Dedifferentiated amniotic fluid mesenchymal stem cell (primary cell): ENCODE results near the gene RPS6KB1.
"Not testable (repeated sequence)": the region's sequence is repeated elsewhere in the genome, so short reads cannot be mapped to it uniquely, and the experiment has no call there.

ENCODE experiments used
- DNase-seq: peaks from one replicate; pipeline ENCODE4 v3.0.0-alpha.2; 2016; ENCODE audit errors: extremely low spot score

RPS6KB1 gene

DNA sequence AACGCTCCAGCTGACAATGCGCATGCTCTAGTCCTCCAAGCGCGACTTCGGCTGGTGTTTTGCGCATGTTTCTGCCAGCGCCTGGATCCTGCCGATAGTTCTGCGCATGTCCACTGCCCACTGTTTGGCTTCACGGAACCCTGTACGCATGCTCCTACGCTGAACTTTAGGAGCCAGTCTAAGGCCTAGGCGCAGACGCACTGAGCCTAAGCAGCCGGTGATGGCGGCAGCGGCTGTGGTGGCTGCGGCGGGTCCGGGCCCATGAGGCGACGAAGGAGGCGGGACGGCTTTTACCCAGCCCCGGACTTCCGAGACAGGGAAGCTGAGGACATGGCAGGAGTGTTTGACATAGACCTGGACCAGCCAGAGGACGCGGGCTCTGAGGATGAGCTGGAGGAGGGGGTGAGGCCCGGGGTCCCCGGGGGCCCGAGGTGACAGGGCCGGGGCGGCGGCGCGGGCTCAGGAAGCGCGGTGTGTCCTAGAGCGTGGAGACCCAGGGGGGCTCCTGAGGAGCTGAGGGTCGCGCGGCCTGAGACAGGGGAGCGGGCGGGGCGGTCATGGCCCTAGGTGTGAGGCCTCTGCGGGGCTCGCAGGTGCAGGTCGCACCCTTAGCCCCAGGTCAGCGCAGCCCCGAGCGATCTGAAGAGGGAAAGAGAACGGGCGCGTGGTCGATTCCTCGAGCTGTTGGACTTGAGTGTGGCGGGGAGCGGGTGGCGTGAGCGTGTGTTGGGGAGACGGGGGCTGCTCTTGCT is at the start of gene RPS6KB1, which contains the start of gene TUBD1:
Gene RPS6KB1, plus strand, starts transcription at position 198 of the 752 bp plus-strand sequence. Its CDS starts 64 bp downstream, at position 262.
Gene TUBD1, minus strand, starts transcription at position 20 of the 752 bp plus-strand sequence. CDS start 1,941 bp downstream, outside the sequence.
- peak; percentile 99 for DNase-seq

DNA sequence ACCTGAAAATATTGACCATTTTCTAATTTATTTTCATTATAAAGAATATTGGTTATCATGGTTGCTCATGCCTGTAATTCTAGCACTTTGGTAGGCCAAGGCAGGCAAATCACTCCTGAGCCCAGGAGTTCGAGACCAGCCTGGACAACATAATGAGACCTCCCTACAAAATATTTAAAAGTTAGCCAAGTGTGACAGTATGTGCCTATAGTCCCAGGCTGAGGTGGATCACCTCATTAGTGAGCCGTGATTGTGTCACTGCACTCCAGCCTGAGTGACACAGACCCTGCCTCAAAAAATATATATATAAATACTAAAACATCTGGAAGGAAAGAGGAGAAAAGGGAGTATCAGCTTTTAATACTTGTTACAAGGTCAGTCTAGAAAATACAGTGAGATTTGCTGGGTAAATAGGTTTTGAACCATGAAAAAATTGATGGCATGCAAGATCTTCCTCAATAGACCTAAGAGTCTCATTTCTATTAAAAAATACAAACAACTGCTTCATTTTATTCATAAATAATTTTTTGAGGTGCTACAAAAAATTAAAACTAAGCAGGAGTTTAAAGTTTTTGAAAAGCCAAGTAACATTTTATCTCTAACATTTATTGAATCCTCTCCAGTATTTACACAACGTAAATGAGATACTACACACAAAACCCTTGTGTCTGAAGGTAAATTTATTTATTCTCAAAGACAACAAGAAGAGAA is 47.9 kb upstream of the RPS6KB1 start:
- no peak for DNase-seq

DNA sequence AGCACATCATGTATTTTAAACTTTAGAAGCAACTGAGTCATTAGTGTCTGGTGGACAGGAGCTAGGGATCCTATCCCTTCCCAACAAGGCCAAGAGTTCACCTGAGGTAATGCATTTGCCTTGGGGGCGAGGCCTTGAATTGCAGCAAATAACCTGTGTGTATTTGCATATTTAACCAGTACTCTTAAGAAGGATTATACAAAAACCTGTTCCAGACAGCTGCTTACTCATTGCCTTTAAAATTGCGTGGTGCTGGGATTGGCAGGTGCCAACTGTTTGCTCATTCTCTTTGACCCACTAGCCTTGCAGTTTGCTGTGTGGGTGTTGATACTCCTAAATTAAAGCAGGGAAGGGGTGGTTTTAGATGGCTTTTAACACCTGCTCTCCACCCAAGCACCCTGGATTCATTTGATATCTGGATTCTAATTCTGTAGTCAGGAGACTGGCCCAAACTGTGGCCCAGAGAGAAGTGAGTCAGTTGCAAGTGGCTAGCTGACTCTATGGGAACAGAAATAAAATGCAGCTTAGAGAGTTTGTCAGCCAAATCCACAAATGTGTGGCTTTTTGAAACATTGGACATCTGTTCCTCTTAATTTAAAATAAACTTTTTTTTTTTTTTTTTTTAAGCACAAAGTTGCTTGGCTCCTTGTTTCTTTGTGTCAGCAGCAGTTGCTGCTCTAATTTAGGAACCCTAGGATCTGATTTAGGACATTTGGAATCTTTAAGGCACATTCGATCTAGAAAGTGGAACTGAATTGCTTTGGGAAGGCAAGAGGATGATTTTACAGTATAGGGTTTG is 47.1 kb upstream of the RPS6KB1 start:
- peak; percentile 60 for DNase-seq

DNA sequence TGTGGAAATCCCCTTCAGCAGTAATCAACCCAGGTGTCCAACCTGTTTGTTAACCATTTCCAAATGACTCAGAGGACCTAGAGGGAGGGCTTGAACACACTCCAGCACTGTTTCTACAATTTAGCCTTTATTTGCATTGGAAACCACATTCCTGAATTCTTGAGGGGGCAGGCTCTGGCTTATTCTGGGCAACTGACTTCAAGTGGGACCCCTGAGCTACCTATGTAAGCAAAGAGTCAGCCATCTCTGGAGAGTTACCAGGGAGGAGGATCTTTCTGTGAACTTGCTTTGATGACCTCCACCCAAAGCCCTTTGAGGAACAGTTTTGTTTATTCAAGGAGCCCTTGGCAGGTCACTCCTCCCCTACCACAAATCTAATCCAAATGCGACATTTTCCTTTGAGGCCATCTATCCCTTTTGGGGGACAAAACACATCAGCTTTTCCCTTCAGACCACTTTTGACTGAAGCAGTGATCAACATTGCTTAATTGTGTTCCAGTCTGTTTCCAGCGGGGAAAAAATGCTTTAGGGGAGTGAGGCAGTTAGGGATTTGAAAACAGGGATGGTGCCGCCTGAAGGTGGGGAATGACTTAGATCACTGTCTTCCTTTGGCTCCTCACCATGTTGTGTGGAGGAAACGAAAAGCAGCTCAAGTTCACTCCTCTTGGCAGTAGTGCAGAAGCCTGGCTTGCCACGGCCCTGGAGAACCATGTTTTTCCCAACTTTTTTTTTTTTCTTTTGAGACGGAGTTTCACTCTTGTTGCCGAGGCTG is 46.3 kb upstream of the RPS6KB1 start:
- no peak for DNase-seq

DNA sequence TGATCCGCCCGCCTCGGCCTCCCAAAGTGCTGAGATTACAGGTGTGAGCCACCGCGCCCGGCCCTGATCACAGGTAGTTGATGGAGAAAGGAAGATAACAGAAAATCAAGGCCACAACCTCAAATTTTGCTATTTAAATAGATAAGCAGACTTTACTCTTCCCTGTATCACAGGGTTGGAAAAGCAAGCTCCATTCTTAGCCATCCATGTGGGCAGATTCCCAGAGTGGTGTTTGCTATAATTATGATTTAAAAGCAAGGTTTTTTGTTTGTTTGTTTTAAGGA is 44.6 kb upstream of the RPS6KB1 start:
- DNase-seq: no peak

DNA sequence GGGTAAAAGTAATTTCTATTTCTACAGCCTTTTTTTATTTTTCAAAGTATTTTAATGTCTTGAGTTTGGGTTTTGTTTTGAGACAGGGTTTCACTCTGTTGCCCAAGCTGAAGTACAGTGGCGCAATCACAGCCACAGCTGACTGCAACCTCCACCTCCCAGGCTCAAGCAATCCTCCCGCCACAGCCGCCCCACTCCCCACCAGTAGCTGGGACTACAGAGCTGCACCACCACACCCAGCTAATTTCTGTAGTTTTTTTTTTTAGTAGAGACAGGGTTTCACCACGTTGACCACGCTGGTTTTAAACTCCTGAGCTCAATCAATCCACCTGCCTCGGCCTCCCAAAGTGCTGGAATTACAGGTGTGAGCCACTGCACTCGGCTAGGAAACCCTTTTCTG is 44.1 kb upstream of the RPS6KB1 start:
- no peak for DNase-seq

DNA sequence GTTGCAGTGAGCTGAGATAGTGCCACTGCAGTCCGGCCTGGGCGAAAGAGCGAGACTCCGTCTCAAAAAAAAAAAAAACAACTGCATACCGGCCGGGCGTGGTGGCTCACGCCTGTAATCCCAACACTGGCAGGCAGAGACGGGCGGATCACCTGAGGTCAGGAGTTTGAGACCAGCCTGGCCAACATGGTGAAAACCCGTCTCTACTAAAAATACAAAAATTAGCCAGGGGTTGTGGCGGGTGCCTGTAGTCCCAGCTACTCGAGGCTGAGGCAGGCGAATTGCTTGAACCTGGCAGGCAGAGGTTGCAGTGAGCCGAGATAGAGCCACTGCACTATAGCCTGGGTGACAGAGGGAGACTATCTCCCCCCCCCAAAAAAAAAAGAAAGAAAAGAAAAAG is 42.6 kb upstream of the RPS6KB1 start:
- not testable (repeated sequence) for DNase-seq

DNA sequence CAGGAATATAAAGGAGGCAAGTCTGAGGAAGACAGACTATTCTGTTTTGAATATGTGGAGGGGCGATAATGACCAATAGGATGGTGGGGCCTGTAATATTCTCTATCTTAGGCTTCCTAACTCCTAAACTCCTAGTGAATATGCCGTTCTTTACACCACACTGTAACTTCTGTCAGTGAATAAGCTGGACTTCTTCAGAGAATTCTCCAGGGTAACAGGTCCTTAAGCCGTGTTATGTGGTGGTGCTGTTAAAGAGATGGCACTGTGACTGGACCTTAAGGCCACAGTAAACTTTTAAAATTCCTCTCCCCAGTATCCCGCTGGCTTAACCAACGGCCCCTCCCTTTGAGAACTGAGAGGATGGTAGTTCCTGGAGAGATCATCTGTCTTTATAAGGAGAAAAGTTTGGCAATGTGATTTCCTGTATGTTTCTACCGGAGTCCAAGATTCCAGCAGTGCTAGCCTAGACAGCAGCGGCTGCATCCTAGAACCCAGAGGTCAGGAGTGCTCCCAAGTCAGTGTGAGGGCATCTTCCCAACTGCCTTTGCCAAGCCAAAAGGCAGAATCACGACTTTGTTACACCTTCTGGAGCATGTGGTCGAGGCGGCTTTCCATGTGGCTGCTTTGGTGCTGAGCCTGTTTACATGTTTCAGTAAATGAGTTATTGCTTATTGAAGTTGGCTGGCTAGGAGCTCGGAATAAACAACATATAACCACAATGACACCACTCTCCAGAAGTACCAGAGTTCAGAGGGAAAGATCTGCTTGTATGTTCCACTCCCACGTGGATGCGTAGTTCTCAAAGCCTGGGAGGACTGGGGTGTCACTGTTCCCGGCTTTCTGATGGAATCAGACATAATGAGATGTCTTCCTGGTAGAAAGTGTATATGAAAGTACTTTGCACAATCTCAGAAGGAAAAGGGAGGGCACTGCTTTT is 41.2 kb upstream of the RPS6KB1 start:
- DNase-seq: no peak

DNA sequence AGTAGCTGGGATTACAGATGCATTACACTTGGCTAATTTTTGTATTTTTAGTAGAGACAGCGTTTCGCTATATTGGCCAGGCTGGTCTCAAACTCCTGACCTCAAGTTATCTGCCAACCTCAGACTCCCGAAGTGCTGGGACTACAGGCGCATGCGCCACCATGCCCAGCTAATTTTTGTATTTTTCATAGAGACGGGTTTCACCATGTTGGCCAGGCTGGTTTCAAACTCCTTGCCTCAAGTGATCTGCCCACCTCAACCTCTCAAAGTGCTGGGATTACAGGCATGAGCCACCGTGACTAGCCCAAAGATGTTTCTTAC is 40.1 kb upstream of the RPS6KB1 start:
- DNase-seq: not testable (repeated sequence)

DNA sequence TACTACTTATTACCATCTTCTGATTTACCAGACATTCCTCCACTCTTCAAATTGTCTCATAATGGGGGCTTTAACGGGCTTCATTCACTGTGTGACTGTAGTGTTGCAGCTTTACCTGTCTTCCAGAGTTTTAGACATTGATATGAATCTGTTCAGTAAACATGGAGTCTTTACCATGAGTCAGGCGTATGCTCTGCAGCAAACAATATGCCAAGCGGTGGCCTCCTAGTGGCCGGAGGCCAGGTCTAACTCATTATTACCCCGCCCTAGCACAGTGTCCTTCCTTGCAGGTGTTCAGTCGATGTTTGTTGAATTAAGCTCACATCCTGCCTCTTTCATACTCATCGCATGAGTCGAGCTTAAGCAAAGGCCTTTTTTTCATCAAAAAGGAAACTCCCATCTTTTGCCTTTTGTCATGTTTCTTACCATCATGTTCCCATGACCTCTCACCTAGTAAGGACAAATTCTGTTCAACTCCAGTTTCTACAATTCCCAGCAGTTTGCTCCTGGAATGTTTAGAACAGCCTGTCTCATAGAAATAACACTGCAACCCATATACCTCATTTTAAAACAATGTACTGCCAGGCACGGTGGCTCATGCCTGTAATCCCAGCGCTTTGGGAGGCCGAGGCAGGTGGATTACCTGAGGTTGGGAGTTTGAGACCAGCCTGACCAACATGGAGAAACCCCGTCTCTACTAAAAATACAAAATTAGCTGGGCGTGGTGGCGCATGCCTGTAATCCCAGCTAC is 39.6 kb upstream of the RPS6KB1 start:
- peak; percentile 60 for DNase-seq

DNA sequence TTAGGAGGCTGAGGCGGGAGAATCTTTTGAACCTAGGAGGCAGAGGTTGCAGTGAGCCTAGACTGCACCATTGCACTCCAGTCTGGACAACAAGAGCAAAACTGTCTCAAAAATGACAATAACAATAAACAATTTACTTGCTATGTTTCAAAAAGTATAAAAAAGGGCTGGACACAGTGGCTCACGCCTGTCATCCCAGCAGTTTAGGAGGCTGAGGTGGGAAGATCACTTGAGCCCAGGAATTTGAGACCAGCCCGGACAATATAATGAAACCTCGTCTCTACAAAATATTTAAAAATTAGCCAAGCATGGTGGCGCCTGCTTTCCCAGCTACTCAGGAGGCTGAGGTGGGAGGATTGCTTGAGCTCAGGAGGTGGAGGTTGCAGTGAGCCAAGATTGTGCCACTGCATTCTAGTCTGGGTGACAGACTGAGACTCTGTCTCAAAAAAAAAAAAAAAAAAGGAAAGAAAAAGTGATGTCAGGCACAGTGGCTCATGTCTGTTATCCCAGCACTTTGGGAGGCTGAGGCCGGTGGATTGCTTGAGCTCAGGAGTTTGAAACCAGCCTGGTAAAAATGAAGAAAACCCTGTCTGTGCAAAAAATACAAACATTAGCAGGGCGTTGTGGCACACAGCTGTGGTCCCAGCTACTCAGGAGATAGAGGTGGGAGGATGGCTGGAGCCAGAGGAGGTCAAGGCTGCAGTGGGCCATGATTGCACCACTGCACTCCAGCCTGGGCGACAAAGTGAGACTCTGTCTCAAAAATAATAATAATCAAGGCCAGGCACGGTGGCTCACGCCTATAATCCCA is 38.8 kb upstream of the RPS6KB1 start:
- not testable (repeated sequence) for DNase-seq

DNA sequence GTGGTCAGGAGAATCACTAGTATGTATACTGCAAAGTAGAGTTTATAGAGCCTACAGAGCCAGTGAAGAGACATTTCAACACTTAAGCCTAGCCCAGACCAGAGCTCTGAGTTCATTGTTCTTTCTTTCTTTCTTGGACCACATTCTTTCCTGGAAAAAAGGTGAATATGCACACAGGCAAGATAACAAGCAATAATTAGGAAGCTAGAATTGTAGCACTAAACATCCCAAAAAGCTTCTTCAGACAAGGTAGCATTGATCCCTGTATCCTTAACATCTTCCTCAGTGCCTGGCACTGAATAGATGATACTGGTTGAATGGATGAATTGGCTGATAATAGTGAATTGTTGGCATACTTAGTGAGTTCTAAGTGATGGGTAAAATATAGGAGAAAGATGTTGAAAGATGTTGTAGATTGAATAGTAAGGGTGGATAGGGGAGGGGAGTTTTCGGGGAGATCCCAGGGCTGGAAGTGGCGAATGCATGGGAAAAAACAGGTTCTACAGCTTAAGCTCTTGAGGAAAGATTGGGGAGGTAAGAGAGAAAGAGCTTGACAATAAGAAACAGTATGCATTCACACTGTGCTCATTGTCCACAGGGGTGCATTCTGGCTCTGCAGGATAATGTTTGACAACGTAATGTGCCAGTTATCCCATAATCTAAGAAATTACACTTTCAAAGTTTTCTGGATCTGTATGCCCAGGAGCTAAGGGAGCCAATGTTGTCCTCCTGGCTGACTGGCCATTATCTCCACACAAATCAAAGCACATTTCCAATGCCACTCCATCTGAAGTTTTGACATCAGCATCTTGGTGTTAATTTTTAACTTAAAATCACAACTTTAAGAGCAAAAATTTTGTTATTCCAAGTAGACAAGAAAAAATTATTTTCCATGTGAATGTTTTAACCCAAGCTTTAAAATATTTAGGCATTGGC is 35.8 kb upstream of the RPS6KB1 start:
- DNase-seq: no peak

DNA sequence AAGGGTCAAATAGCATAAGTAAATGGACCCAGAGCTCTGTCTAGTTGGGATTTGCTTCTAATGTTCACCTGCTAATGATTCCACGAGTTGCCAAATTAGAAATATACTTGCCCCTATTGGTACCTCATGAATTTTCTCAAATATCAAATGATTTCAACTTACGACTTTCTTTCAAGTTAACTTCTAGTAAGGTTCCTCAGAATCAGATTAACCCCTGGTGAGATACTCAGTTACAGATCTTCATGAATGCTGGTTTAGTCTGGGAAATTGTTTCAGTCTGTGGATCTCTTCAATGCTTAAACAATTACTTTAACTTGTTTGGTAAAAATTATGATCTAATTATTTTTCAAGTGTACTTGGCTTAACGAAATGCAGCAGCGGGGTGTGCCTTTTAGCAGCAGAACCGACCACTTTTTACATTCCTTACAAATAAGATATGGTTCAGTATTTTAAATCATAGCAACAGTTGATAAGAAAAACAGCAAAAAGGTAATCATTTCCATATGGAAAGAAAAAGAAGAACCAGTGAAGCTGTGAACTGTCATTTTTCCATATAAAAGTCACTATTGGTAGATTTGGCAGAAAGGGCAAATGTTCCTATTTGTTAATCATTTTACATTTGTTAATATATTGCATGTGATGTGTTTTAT is 34.6 kb upstream of the RPS6KB1 start:
- no peak for DNase-seq

DNA sequence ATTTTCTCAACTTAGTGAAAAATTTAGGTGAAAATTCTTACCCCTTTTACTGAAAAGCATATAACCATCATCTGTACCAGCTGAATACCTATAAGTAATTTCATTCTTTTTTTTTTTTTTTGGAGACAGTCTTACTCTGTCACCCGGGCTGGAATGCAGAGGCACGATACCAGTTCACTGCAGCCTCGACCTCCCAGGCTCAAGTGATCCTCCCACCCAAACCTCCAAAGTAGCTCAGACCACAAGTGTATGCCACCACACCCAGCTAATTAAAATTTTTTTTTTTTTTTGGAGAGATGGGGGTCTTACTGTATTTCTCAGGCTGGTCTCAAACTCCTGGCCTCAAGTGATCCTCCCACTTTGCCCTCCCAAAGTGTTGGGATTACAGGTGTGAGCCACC is 34.0 kb upstream of the RPS6KB1 start:
- no peak for DNase-seq

DNA sequence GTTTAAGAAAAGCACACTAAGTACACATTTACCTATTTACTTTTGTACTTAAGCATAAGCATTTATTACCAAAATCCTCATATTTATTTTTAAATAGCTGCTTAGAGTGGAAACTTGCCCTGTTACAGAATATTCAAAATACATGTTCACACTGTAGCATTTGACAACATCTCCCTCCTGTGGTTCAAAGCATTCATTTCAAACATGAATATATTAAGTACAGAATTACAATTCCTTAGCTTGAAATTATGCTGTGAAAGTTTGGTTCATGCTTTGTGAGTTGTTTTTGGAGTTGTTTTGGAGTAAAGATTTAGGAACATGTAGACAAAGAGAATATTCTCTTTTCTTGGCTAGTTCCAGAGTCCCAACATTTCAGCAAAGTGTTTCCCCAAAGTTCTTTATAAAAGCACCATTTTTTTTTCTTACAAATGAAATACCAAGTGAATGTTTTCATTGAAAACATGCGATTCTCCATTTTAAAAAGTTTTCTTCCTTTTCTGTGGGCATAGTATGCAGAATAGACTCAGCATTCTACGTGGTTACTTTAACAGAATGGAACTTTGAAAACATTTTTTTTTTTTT is 33.4 kb upstream of the RPS6KB1 start:
- DNase-seq: peak; percentile 81

DNA sequence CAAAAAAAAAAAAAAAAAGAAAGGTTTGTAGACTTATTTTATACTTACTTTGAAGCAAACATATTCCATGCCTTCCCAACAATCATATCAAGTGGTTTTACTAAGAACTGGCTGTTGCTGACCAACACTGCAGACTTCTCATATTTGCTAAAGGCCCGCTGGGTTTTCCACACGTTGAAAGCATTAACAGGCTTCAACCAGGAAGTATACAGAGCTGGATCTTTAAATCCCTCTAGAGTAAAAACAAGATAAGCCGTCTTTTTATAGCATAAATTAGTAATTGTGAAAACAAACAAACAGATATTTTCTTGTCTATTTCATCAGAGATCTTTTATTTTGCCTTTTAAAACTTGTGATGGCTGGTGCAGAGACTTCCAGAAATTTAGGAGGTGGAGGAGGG is 29.3 kb upstream of the RPS6KB1 start:
- no peak for DNase-seq

DNA sequence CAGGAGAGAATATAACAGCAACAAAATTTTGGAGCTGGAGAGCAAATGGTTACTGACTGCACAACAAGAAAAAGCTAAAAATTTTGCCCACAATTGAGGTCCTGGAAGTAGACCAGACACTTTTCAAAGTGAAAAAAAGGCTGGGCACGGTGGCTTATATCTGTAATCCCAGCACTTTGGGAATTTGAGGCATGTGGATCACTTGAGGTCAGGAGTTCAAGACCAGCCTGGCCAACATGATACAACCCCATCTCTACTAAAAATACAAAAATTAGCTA is 23.0 kb upstream of the RPS6KB1 start:
- no peak for DNase-seq

DNA sequence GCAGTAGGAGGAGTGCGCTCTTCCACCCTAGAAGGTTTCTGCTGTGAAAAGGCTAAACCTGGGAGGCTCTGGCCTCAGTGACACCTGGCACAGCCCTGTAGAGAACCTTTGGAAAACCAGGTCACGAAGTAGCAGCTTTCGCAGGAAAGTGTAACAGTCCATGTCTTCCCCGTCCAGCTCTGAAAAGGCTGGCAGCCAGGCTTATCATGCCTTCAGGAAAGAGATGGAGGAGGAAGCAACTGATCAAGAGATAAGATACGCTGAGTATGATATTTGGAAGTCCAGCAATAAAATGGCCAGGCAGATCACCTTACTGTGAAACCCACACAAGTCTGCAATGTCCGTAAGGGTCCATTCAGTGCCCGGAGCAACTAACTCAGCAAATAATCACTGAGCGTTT is 22.4 kb upstream of the RPS6KB1 start:
- no peak for DNase-seq
